HCT116 (cell line): Measurements from ENCODE around the gene PYGO1.
"Not testable (repeated sequence)": the region's sequence is repeated elsewhere in the genome, so short reads cannot be mapped to it uniquely, and the experiment has no call there.

ENCODE experiments used
- CEBPB ChIP-seq: IDR thresholded peaks from 2 replicates; pipeline ENCODE4 v1.6.1; 2012; ENCODE audit warnings: low read depth
- JUND ChIP-seq: IDR thresholded peaks from 2 replicates; pipeline ENCODE4 v1.6.1; 2012
- YY1 ChIP-seq: IDR thresholded peaks from 2 replicates; pipeline ENCODE4 v1.6.1; 2011; ENCODE audit warnings: low read length, low read depth, moderate library complexity, mild to moderate bottlenecking; ENCODE audit not compliant: insufficient replicate concordance; ENCODE audit errors: extremely low read depth
- ZNF274 ChIP-seq: fragments of 200-500 bp; sonication (Bioruptor generic); IDR thresholded peaks from 2 replicates; pipeline ENCODE4 v1.6.1; 2014; ENCODE audit warnings: mild to moderate bottlenecking, low read depth, low read length, inconsistent platforms
- TF ChIP-seq, protein P1 (sequence below), 3 experiments: fragments of 200-600 bp in 1 of 3; sonication (generic) in 1 of 3; IDR thresholded peaks in 2 of 3; conservative IDR thresholded peaks in 1 of 3; 2 replicates each; pipeline ENCODE4 v1.5.1; 2012 to 2017; ENCODE audit warnings: low read depth in 2 of 3, low read length in 2 of 3, antibody characterized with exemption in 1 of 3, borderline replicate concordance in 1 of 3, control low read depth in 1 of 3, mild to moderate bottlenecking in 1 of 3, mixed read lengths in 1 of 3, mixed run types in 1 of 3, moderate library complexity in 1 of 3; ENCODE audit not compliant: insufficient read depth in 1 of 3
- TF ChIP-seq, protein P2 (sequence below): IDR thresholded peaks from 2 replicates; pipeline ENCODE4 v1.6.1; 2012; ENCODE audit warnings: low read depth
- TF ChIP-seq, protein P3 (sequence below): IDR thresholded peaks from 2 replicates; pipeline ENCODE4 v1.6.1; 2012

DNA sequence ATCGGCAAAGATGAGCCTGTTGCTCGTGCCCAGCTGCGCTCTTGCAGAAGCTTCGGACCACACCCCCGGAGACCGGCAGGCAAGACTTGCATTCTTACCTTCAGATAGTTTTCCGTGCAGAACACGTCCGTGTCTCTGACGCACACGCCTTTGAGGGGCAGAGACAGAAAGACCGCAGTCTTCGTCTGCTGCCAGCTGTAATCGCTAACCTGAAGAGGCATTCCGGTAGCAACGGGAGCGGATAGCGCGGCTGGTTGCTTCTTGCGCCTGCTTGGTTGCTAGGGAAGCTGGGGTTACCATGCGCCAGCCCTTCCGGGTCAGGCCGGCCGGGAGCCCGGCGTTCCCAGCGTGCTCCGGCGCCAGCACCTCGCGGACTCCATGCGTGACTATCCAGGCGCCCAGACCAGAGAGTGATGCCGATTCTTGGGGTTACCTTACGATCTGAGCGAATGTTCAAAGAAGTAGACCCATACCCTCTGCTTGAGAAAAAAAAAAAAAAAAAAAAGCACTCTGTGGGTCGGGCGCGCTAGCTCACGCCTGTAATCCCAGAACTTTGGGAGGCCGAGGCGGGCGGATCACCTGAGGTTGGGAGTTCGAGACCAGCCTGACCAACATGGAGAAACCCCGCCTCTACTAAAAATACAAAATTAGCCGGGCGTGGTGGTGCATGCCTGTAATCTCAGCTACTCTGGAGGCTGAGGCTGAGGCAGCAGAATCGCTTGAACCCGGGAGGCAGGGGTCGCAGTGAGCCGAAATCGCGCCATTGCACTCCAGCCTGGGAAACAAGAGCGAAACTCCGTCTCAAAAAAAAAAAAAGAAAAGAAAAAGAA, 89.8 kb downstream of the PYGO1 start:
- TF ChIP-seq CEBPB, ZNF274, JUND: not testable (repeated sequence)
- TF ChIP-seq, protein P1, sequence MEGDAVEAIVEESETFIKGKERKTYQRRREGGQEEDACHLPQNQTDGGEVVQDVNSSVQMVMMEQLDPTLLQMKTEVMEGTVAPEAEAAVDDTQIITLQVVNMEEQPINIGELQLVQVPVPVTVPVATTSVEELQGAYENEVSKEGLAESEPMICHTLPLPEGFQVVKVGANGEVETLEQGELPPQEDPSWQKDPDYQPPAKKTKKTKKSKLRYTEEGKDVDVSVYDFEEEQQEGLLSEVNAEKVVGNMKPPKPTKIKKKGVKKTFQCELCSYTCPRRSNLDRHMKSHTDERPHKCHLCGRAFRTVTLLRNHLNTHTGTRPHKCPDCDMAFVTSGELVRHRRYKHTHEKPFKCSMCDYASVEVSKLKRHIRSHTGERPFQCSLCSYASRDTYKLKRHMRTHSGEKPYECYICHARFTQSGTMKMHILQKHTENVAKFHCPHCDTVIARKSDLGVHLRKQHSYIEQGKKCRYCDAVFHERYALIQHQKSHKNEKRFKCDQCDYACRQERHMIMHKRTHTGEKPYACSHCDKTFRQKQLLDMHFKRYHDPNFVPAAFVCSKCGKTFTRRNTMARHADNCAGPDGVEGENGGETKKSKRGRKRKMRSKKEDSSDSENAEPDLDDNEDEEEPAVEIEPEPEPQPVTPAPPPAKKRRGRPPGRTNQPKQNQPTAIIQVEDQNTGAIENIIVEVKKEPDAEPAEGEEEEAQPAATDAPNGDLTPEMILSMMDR (IDR thresholded peaks at IDR 0.05 in 2 of 3, conservative IDR thresholded peaks at IDR 0.05 in 1 of 3; ENCODE audit: borderline replicate concordance in 1 of 3, insufficient read depth in 1 of 3, low read depth in 2 of 3, low read length in 2 of 3) = not testable (repeated sequence)
- TF ChIP-seq, protein P2, sequence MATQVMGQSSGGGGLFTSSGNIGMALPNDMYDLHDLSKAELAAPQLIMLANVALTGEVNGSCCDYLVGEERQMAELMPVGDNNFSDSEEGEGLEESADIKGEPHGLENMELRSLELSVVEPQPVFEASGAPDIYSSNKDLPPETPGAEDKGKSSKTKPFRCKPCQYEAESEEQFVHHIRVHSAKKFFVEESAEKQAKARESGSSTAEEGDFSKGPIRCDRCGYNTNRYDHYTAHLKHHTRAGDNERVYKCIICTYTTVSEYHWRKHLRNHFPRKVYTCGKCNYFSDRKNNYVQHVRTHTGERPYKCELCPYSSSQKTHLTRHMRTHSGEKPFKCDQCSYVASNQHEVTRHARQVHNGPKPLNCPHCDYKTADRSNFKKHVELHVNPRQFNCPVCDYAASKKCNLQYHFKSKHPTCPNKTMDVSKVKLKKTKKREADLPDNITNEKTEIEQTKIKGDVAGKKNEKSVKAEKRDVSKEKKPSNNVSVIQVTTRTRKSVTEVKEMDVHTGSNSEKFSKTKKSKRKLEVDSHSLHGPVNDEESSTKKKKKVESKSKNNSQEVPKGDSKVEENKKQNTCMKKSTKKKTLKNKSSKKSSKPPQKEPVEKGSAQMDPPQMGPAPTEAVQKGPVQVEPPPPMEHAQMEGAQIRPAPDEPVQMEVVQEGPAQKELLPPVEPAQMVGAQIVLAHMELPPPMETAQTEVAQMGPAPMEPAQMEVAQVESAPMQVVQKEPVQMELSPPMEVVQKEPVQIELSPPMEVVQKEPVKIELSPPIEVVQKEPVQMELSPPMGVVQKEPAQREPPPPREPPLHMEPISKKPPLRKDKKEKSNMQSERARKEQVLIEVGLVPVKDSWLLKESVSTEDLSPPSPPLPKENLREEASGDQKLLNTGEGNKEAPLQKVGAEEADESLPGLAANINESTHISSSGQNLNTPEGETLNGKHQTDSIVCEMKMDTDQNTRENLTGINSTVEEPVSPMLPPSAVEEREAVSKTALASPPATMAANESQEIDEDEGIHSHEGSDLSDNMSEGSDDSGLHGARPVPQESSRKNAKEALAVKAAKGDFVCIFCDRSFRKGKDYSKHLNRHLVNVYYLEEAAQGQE = not testable (repeated sequence)
- TF ChIP-seq YY1 = peak; percentile 64
- TF ChIP-seq, protein P3, sequence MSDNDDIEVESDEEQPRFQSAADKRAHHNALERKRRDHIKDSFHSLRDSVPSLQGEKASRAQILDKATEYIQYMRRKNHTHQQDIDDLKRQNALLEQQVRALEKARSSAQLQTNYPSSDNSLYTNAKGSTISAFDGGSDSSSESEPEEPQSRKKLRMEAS = peak; percentile 93
